ENCODE results near the gene EML6.

GRCh38 chr2:54770211-54770610, 46.7 kb downstream of the EML6 start:
- no peak for TF ChIP-seq EP300 (IDR thresholded peaks at IDR 0.05)
- TF ChIP-seq CTCF (IDR thresholded peaks at IDR 0.05): no peak
- TF ChIP-seq SMC3 (IDR thresholded peaks at IDR 0.05): no peak
- TF ChIP-seq MAX (IDR thresholded peaks at IDR 0.05): no peak
- no peak for TF ChIP-seq RFX5 (IDR thresholded peaks at IDR 0.05)
- TF ChIP-seq POLR2A (IDR thresholded peaks at IDR 0.05; ENCODE audit: low read length): no peak
- TF ChIP-seq KDM5A (IDR thresholded peaks at IDR 0.05): no peak
- no peak for TF ChIP-seq RAD21 (conservative IDR thresholded peaks at IDR 0.05 in 1 of 2, IDR thresholded peaks at IDR 0.05 in 1 of 2)
- no peak for TF ChIP-seq POLR2AphosphoS2 (conservative IDR thresholded peaks at IDR 0.05; ENCODE audit: low read length)
- TF ChIP-seq CEBPB (IDR thresholded peaks at IDR 0.05): no peak
- TF ChIP-seq HMGXB4 (CRISPR knock-in tag; IDR thresholded peaks at IDR 0.05; ENCODE audit: borderline replicate concordance): no peak

Data from A549 (cell line).